Suprapubic skin (tissue), 4 donors: ENCODE results near the gene STEAP4.

ENCODE experiments used
- CTCF ChIP-seq, 2 donors: fragments of 200-600 bp in 1 of 2; fragments of 450-650 bp in 1 of 2; sonication (generic) in 1 of 2; IDR thresholded peaks; one replicate each; pipeline ENCODE4 v1.5.1; 2016 to 2019; ENCODE audit warnings: antibody characterized with exemption in 2 of 2, mild to moderate bottlenecking in 1 of 2, moderate library complexity in 1 of 2
- EP300 ChIP-seq: sonication (generic); formaldehyde crosslinking; IDR thresholded peaks from one replicate; pipeline ENCODE4 v1.6.1; 2017; ENCODE audit warnings: antibody characterized with exemption
- POLR2A ChIP-seq, 2 donors: fragments of 450-650 bp; IDR thresholded peaks; one replicate each; pipeline ENCODE4 v1.6.1; 2017; ENCODE audit warnings: antibody characterized with exemption in 2 of 2, mild to moderate bottlenecking in 2 of 2, moderate library complexity in 2 of 2
- POLR2AphosphoS5 ChIP-seq, 3 donors: sonication (generic); formaldehyde crosslinking; IDR thresholded peaks; one replicate each; pipeline ENCODE4 v1.6.1; 2017; ENCODE audit warnings: antibody characterized with exemption in 3 of 3

- TF ChIP-seq CTCF (IDR thresholded peaks at IDR 0.05) (no peak), POLR2A (IDR thresholded peaks at IDR 0.05) (no peak), POLR2AphosphoS5 (IDR thresholded peaks at IDR 0.05) (no peak), EP300 (no peak)
These were observed 51.8 kb downstream of the STEAP4 start for GRCh38 chr7:88254721-88255424.
